Liver (tissue), 9 donors: ENCODE results near the gene SLC24A3. TPM values are rescaled to one million over a fixed set of nuclear protein-coding genes. Genes with fewer than 3 reads are reported as not detected.

Source experiments
- DNase-seq: peaks from one replicate; pipeline ENCODE4 v3.0.0-alpha.2; 2017; ENCODE audit warnings: low spot score
- H3K27ac ChIP-seq, 2 donors: one replicate each; pipeline ENCODE4 v1.7.0; 2013; ENCODE audit warnings: inconsistent platforms in 2 of 2, low read length in 2 of 2, control low read depth in 1 of 2, low read depth in 1 of 2, mild to moderate bottlenecking in 1 of 2
- H3K27me3 ChIP-seq, 4 donors: one replicate each; pipeline versions ENCODE4 v1.6.1 to v1.7.0; 2013; ENCODE audit warnings: low read length in 3 of 4, inconsistent platforms in 1 of 4, mild to moderate bottlenecking in 1 of 4, moderate library complexity in 1 of 4; ENCODE audit not compliant: control insufficient read depth in 4 of 4, insufficient read depth in 4 of 4
- H3K36me3 ChIP-seq, 4 donors: one replicate each; pipeline versions ENCODE4 v1.6.1 to v1.7.0; 2013; ENCODE audit warnings: low read length in 3 of 4, mild to moderate bottlenecking in 3 of 4, low read depth in 1 of 4, moderate library complexity in 1 of 4; ENCODE audit not compliant: control insufficient read depth in 4 of 4, insufficient read depth in 3 of 4
- H3K4me1 ChIP-seq, 4 donors: one replicate each; pipeline versions ENCODE4 v1.6.1 to v1.7.0; 2013; ENCODE audit warnings: low read length in 3 of 4, mild to moderate bottlenecking in 3 of 4, moderate library complexity in 1 of 4; ENCODE audit not compliant: control insufficient read depth in 4 of 4, insufficient read depth in 4 of 4
- H3K4me3 ChIP-seq, 3 donors: one replicate each; pipeline versions ENCODE4 v1.6.1 to v1.7.0; 2013; ENCODE audit warnings: low read length in 3 of 3, control low read depth in 1 of 3, low read depth in 1 of 3, mild to moderate bottlenecking in 1 of 3
- H3K9ac ChIP-seq, 2 donors: one replicate each; pipeline ENCODE4 v1.7.0; 2013; ENCODE audit warnings: low read length in 2 of 2, mild to moderate bottlenecking in 2 of 2, moderate library complexity in 2 of 2, control low read depth in 1 of 2, low read depth in 1 of 2
- H3K9me3 ChIP-seq, 4 donors: one replicate each; pipeline versions ENCODE4 v1.6.1 to v1.7.0; 2013; ENCODE audit warnings: low read length in 3 of 4; ENCODE audit not compliant: control insufficient read depth in 4 of 4
- CTCF ChIP-seq: fragments of 150-350 bp; IDR thresholded peaks from 2 replicates; pipeline ENCODE4 v1.5.1; 2017; ENCODE audit warnings: improper control_type of control experiment, low read depth, low read length; ENCODE audit not compliant: missing input control
- EGR1 ChIP-seq, 2 donors: IDR thresholded peaks; 2 replicates each; pipeline ENCODE4 v1.6.1; 2016 to 2018; ENCODE audit warnings: antibody characterized with exemption in 2 of 2, low read depth in 2 of 2
- FOXA1 ChIP-seq: IDR thresholded peaks from 2 replicates; pipeline ENCODE4 v1.6.1; 2016; ENCODE audit warnings: antibody characterized with exemption
- FOXA2 ChIP-seq: IDR thresholded peaks from 2 replicates; pipeline ENCODE4 v1.6.1; 2016; ENCODE audit warnings: antibody characterized with exemption
- GABPA ChIP-seq, 2 donors: IDR thresholded peaks in 1 of 2; conservative IDR thresholded peaks in 1 of 2; 2 replicates each; pipeline ENCODE4 v1.6.1; 2016; ENCODE audit warnings: antibody characterized with exemption in 2 of 2, mild to moderate bottlenecking in 1 of 2, moderate library complexity in 1 of 2
- HNF4A ChIP-seq, 2 donors: conservative IDR thresholded peaks; 2 replicates each; pipeline ENCODE4 v1.6.1; 2016; ENCODE audit warnings: antibody characterized with exemption in 2 of 2, mild to moderate bottlenecking in 2 of 2
- HNF4G ChIP-seq: IDR thresholded peaks from 2 replicates; pipeline ENCODE4 v1.6.1; 2016; ENCODE audit warnings: antibody characterized with exemption
- NR2F2 ChIP-seq: IDR thresholded peaks from 2 replicates; pipeline ENCODE4 v1.6.1; 2016; ENCODE audit warnings: antibody characterized with exemption
- RAD21 ChIP-seq, 2 donors: IDR thresholded peaks; 2 replicates each; pipeline ENCODE4 v1.6.1; 2016; ENCODE audit warnings: antibody characterized with exemption in 2 of 2, mild to moderate bottlenecking in 2 of 2
- REST ChIP-seq: IDR thresholded peaks from 2 replicates; pipeline ENCODE4 v1.6.1; 2016; ENCODE audit warnings: antibody characterized with exemption, mild to moderate bottlenecking
- RXRA ChIP-seq, 2 donors: IDR thresholded peaks; 2 replicates each; pipeline ENCODE4 v1.6.1; 2017 to 2018; ENCODE audit warnings: antibody characterized with exemption in 2 of 2, mild to moderate bottlenecking in 1 of 2
- SP1 ChIP-seq: IDR thresholded peaks from 2 replicates; pipeline ENCODE4 v1.6.1; 2018; ENCODE audit warnings: antibody characterized with exemption, mild to moderate bottlenecking
- TAF1 ChIP-seq: conservative IDR thresholded peaks from 2 replicates; pipeline ENCODE4 v1.6.1; 2016; ENCODE audit warnings: antibody characterized with exemption, mild to moderate bottlenecking
- YY1 ChIP-seq: IDR thresholded peaks from 2 replicates; pipeline ENCODE4 v1.6.1; 2016; ENCODE audit warnings: antibody characterized with exemption, mild to moderate bottlenecking
- WGBS: extraction: QIAGEN DNeasy Blood & Tissue Kit; methylation state at CpG from one replicate; pipeline ENCODE4 v1.1.7; 2013; 5-methylcytosine and 5-hydroxymethylcytosine counted together
- polyA plus RNA-seq, 2 donors: library from polyadenylated mRNA; stranded (reverse) in 1 of 2; unstranded in 1 of 2; fragments of 200-250 nt in 1 of 2; fragments of >200 nt in 1 of 2; fragmentation: Nextera tagmentation in 1 of 2; extraction: Ambion mirVana in 1 of 2; gene quantifications; one replicate each; pipeline versions ENCODE4 v1.2.1 to v1.2.3, GENCODE V29; 2013 to 2015
- total RNA-seq, 2 donors: library from RNA; depleted of rRNA; stranded (reverse); fragments of >200 nt; gene quantifications; one replicate each; pipeline ENCODE4 v1.2.3, GENCODE V29; 2014
- TF ChIP-seq, protein P1 (sequence below): IDR thresholded peaks from 2 replicates; pipeline ENCODE4 v1.6.1; 2016; ENCODE audit warnings: antibody characterized with exemption
- TF ChIP-seq, protein P2 (sequence below): IDR thresholded peaks from 2 replicates; pipeline ENCODE4 v1.6.1; 2016; ENCODE audit warnings: antibody characterized with exemption
- donor health status: healthy.
- donor health status: healthy.
- donor health status: healthy.
- donor health status: healthy.
- donor health status: healthy.

Gene SLC24A3
- total and polyA plus RNA-seq, 4 donors: 0.28 to 1.8 (median 0.46) TPM

- Histone ChIP-seq H3K4me3 (no peak overlapping the region), H3K9me3 (peaks cover 0 to 6% (median 0%) of the 10 kb centered on the region in 4 donors), H3K9ac (no peak overlapping the region), H3K4me1 (no peaks in the 10 kb centered on the region), H3K27ac (no peak overlapping the region), H3K36me3 (no peaks in the 10 kb centered on the region), H3K27me3 (peaks cover 0 to 6% (median 0%) of the 10 kb centered on the region in 4 donors)
- WGBS: 80% methylated on average over 8 of the region's 8 CpGs
- DNase-seq: no peak
- no peak for TF ChIP-seq TAF1
- no peak for TF ChIP-seq YY1
- TF ChIP-seq, protein P1, sequence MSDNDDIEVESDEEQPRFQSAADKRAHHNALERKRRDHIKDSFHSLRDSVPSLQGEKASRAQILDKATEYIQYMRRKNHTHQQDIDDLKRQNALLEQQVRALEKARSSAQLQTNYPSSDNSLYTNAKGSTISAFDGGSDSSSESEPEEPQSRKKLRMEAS: no peak
Measured at GRCh38 chr20:19423900-19424620, 211.6 kb downstream of the SLC24A3 start.

DNA sequence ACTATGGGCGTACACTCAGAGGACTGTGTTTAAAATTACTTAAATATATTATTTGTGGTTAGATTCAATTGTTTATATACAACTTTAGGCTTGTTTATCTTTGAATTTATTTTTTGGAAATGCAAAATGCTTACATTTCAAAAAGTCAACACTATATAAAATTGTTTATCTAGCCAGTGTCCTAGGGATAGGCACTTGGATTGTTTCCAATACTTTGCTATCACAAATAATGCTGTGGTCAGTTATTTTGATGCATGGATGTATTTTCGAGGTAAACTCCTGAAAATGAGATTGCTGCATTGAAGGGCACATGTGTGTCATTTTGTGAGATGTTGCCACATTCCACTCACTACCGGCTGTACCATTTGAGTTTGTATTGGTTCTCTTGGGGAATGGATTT, 213.9 kb downstream of the SLC24A3 start:
- Histone ChIP-seq H3K9me3 (peaks cover 0 to 5% (median 0%) of the 10 kb centered on the region in 4 donors), H3K4me1 (no peaks in the 10 kb centered on the region), H3K27ac (no peak overlapping the region), H3K27me3 (peaks cover 0 to 6% (median 0%) of the 10 kb centered on the region in 4 donors), H3K4me3 (no peak overlapping the region), H3K9ac (no peak overlapping the region), H3K36me3 (no peaks in the 10 kb centered on the region)
- TF ChIP-seq FOXA2 (no peak), RAD21 (IDR thresholded peaks at IDR 0.05) (no peak), HNF4A (conservative IDR thresholded peaks at IDR 0.05) (no peak), HNF4G (no peak), SP1 (no peak), CTCF (no peak), GABPA (IDR thresholded peaks at IDR 0.05 in 1 of 2, conservative IDR thresholded peaks at IDR 0.05 in 1 of 2) (no peak), NR2F2 (no peak), YY1 (no peak), TAF1 (no peak), REST (no peak), FOXA1 (no peak), EGR1 (IDR thresholded peaks at IDR 0.05; ENCODE audit: low read depth in 2 of 2) (no peak), RXRA (IDR thresholded peaks at IDR 0.05) (no peak)
- TF ChIP-seq, protein P2, sequence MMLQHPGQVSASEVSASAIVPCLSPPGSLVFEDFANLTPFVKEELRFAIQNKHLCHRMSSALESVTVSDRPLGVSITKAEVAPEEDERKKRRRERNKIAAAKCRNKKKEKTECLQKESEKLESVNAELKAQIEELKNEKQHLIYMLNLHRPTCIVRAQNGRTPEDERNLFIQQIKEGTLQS: no peak
- TF ChIP-seq, protein P1: no peak
- DNase-seq: no peak
- WGBS: 82% methylated on average over 3 of the region's 3 CpGs
